ENCODE data around the gene KBTBD6. TPM values are rescaled to one million over a fixed set of nuclear protein-coding genes. Genes with fewer than 3 reads are reported as not detected.

KBTBD6 gene
- total and polyA plus RNA-seq, 2 of the 8 experiments (the other 6 are each of a cell fraction or from before 2014, with no cell fraction given) = 4.5 to 11.3 TPM

DNA sequence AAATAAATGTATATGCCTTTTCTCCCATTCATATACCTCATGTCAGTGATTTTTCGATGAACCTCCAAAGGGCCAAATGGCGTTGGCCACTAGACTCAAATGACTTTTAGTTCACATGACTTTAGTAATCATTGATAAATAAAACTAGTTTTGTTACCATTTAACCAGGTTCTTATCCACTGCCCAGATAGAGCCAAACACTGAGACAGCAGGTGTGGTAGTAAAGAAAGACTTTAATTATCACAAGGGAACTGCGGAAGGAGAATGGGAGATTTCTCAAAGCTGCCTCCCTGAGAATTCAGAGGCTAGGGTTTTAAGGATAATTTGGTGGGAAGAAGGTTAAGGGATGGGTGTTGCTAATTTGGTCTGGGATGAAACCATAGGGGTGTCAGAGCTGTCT lies 19.4 kb upstream of the KBTBD6 start:
- H4K91ac ChIP-seq (replicated peaks; ENCODE audit: insufficient read length, low read length) = no peak overlapping the region
- WGBS, 2 experiments (ENCODE audit: extremely low coverage in 1 of 2, insufficient coverage in 1 of 2, insufficient read length in 1 of 2, insufficient replicate concordance in 2 of 2, low coverage in 1 of 2, low lambda C conversion rate in 2 of 2, missing lambda C conversion rate in 1 of 2) = 90% methylated on average over 3 of the region's 3 CpGs; no CpG with 5 or more reads in 1 of the 2 experiments
- H3K4ac ChIP-seq (replicated peaks; ENCODE audit: insufficient read length, low read depth, low read length) = no peak overlapping the region
- H3K14ac ChIP-seq (ENCODE audit: insufficient read length) = no peak overlapping the region
- no peak overlapping the region for H2AK5ac ChIP-seq (ENCODE audit: low read depth, low read length)
- TF ChIP-seq CBX5 (IDR thresholded peaks at IDR 0.05; ENCODE audit: low read depth, low read length) (no peak), RFX5 (IDR thresholded peaks at IDR 0.05; ENCODE audit: borderline replicate concordance, low read depth, low read length) (no peak), SP1 (IDR thresholded peaks at IDR 0.05; ENCODE audit: low read depth, low read length) (no peak), CBX8 (IDR thresholded peaks at IDR 0.05; ENCODE audit: borderline replicate concordance, low read depth, low read length) (no peak), KDM5A (IDR thresholded peaks at IDR 0.05; ENCODE audit: low read length) (no peak), YY1 (IDR thresholded peaks at IDR 0.05; ENCODE audit: low read depth, low read length) (no peak)
- TF ChIP-seq, protein P1, sequence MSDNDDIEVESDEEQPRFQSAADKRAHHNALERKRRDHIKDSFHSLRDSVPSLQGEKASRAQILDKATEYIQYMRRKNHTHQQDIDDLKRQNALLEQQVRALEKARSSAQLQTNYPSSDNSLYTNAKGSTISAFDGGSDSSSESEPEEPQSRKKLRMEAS (IDR thresholded peaks at IDR 0.05) = no peak
- H3K23me2 ChIP-seq (ENCODE audit: low read depth, low read length) = no peaks in the 10 kb centered on the region
- no peak overlapping the region for H4K8ac ChIP-seq (ENCODE audit: extremely low read depth, insufficient read depth, low read length)
- no peak overlapping the region for H2BK120ac ChIP-seq (replicated peaks; ENCODE audit: low read depth, low read length)
- peaks cover 27 to 30% of the 10 kb centered on the region in 2 experiments for H3K9me3 ChIP-seq (ENCODE audit: insufficient read depth in 2 of 2, low read depth in 1 of 2, low read length in 1 of 2)
- no peak overlapping the region for H4K5ac ChIP-seq (ENCODE audit: insufficient read length, low read depth, low read length)
- FAIRE-seq (no peak), DNase-seq (ENCODE audit: low read depth in 1 of 2, low spot score in 2 of 2) (no peak)
- ChIA-PET POLR2A (ENCODE audit: partially characterized antibody) (no interaction called here), CTCF (ENCODE audit: partially characterized antibody) (interaction anchor here (1.6 kb wide), 2 partner anchors 9 to 70 kb away, joined by 3 to 6 read pairs; no protein-coding TSS in a partner anchor)
- H3K4me1 ChIP-seq (replicated peaks in 1 of 4; ENCODE audit: control insufficient read depth in 3 of 4, insufficient read depth in 4 of 4, low read length in 3 of 4) = peaks cover 0 to 7% (median 0%) of the 10 kb centered on the region in 4 experiments; a peak in 2 of 7 replicates
- H3K79me1 ChIP-seq (ENCODE audit: low read depth, low read length) = no peaks in the 10 kb centered on the region
- no peak overlapping the region for H3K18ac ChIP-seq (ENCODE audit: extremely low read depth, low read length)
- no peak overlapping the region for H2BK5ac ChIP-seq (ENCODE audit: low read depth, low read length)
- H2AFZ ChIP-seq (ENCODE audit: low read length) = no peak overlapping the region
- H3K36me3 ChIP-seq (ENCODE audit: control insufficient read depth in 2 of 4, insufficient read depth in 4 of 4, low read length in 3 of 4) = peaks cover 0 to 18% (median 3%) of the 10 kb centered on the region in 4 experiments; a peak in 4 of 8 replicates
- no peak overlapping the region for H3K23ac ChIP-seq (ENCODE audit: insufficient read length)
- H3K9ac ChIP-seq (replicated peaks in 1 of 4; ENCODE audit: extremely low read depth in 1 of 4, low read depth in 3 of 4, low read length in 3 of 4) = no peak overlapping the region
- no peak overlapping the region for H3K4me3 ChIP-seq (ENCODE audit: extremely low read depth in 1 of 4, insufficient read depth in 2 of 4, low read depth in 3 of 4, low read length in 4 of 4)
- H3K79me2 ChIP-seq (ENCODE audit: control insufficient read depth in 1 of 2, insufficient read depth in 2 of 2, low read length in 2 of 2) = no peaks in the 10 kb centered on the region
- H2BK20ac ChIP-seq (ENCODE audit: low read length) = 0 out of 2 replicates have a peak overlapping the region, but pooled peaks have one; percentile 77
- no peak overlapping the region for H3K56ac ChIP-seq (replicated peaks; ENCODE audit: insufficient read length, low read depth, low read length)
- no peak overlapping the region for H2BK15ac ChIP-seq (ENCODE audit: low read length)
- H2BK12ac ChIP-seq (ENCODE audit: low read depth, low read length) = no peak overlapping the region
- no peaks in the 10 kb centered on the region for H3K27me3 ChIP-seq (replicated peaks in 1 of 4; ENCODE audit: control insufficient read depth in 3 of 4, extremely low read depth in 1 of 4, insufficient read depth in 3 of 4, low read length in 3 of 4)
- H3K4me2 ChIP-seq (ENCODE audit: insufficient read depth in 1 of 2, low read depth in 2 of 2, low read length in 2 of 2) = no peak overlapping the region
- H4K20me1 ChIP-seq (replicated peaks in 1 of 2; ENCODE audit: control insufficient read depth in 1 of 2, insufficient read depth in 2 of 2, low read length in 2 of 2) = no peaks in the 10 kb centered on the region
- no peak overlapping the region for H3K27ac ChIP-seq (ENCODE audit: low read depth, low read length)

Measured in H1 (cell line).